HUES48 (cell line): ENCODE data around the gene SMNDC1.
"Not testable (repeated sequence)": the region's sequence is repeated elsewhere in the genome, so short reads cannot be mapped to it uniquely, and the experiment has no call there.

ENCODE experiments used
- H3K27ac ChIP-seq: one replicate; pipeline ENCODE4 v1.7.0; 2013; ENCODE audit warnings: low read depth, low read length, inconsistent platforms
- H3K27me3 ChIP-seq: 2 replicates; pipeline ENCODE4 v1.6.1; 2013; ENCODE audit warnings: mild to moderate bottlenecking, low read length; ENCODE audit not compliant: control insufficient read depth, insufficient read depth
- H3K36me3 ChIP-seq: 2 replicates; pipeline ENCODE4 v1.6.1; 2013; ENCODE audit warnings: low read length; ENCODE audit not compliant: control insufficient read depth, insufficient read depth
- H3K4me1 ChIP-seq: 2 replicates; pipeline ENCODE4 v1.6.1; 2013; ENCODE audit warnings: mild to moderate bottlenecking, low read length; ENCODE audit not compliant: control insufficient read depth, insufficient read depth
- H3K4me3 ChIP-seq: 2 replicates; pipeline ENCODE4 v1.5.1; 2013; ENCODE audit warnings: mild to moderate bottlenecking, low read depth, low read length
- H3K9ac ChIP-seq: 2 replicates; pipeline ENCODE4 v1.6.1; 2013; ENCODE audit warnings: mild to moderate bottlenecking, low read depth, low read length, moderate library complexity
- H3K9me3 ChIP-seq: 2 replicates; pipeline ENCODE4 v1.6.1; 2013; ENCODE audit warnings: low read length; ENCODE audit not compliant: control insufficient read depth, insufficient read depth

Gene SMNDC1

DNA sequence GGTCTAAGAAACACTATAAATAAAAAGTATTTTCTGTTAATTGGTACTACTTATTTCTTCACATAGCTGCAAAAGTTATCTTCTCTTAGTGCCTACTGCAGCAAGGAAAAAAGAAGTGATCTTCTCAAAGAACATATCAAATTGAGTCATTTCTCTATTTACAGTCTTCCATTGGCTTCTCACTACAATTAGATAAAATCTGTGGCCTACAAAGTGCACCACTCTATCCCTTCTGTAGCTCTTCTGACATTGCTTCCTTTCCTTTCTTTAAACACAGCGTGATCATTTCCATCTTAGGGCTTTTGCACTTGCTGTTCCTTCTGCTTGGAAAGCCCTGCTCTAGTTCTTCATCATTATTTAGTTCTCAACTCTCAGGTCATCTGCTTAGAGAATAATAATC lies 52.6 kb downstream of the SMNDC1 start:
- Histone ChIP-seq H3K9ac (no peak overlapping the region), H3K36me3 (no peaks in the 10 kb centered on the region), H3K4me3 (no peak overlapping the region), H3K4me1 (no peaks in the 10 kb centered on the region), H3K27me3 (no peaks in the 10 kb centered on the region), H3K27ac (no peak overlapping the region), H3K9me3 (peaks cover 5% of the 10 kb centered on the region; the same call in 1 of the 2 replicates)

GRCh38 chr10:110251392-110251791 lies 53.3 kb downstream of the SMNDC1 start:
- not testable (repeated sequence) for H3K9ac ChIP-seq, H3K4me3 ChIP-seq, H3K36me3 ChIP-seq, H3K27me3 ChIP-seq, H3K4me1 ChIP-seq, H3K27ac ChIP-seq, H3K9me3 ChIP-seq

- not testable (repeated sequence) for H3K27me3 ChIP-seq, H3K4me1 ChIP-seq, H3K27ac ChIP-seq, H3K36me3 ChIP-seq, H3K9me3 ChIP-seq, H3K4me3 ChIP-seq, H3K9ac ChIP-seq
Observed at GRCh38 chr10:110249489-110249888, 55.2 kb downstream of the SMNDC1 start.

DNA sequence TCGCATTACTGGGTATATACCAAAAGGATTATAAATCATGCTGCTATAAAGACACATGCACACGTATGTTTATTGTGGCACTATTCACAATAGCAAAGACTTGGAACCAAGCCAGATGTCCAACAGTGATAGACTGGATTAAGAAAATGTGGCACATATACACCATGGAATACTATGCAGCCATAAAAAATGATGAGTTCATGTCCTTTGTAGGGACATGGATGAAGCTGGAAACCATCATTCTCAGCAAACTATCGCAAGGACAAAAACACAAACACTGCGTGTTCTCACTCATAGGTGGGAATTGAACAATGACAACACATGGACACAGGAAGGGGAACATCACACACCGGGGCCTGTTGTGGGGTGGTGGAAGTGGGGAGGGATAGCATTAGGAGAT lies 56.9 kb downstream of the SMNDC1 start:
- not testable (repeated sequence) for H3K27ac ChIP-seq, H3K27me3 ChIP-seq, H3K9ac ChIP-seq, H3K36me3 ChIP-seq, H3K9me3 ChIP-seq, H3K4me3 ChIP-seq
- H3K4me1 ChIP-seq: peaks cover 17% of the 10 kb centered on the region; the same call in 1 of the 2 replicates

GRCh38 chr10:110244550-110244949 lies 60.2 kb downstream of the SMNDC1 start:
- H3K4me1 ChIP-seq: peaks cover 21% of the 10 kb centered on the region; the same call in 1 of the 2 replicates
- H3K9me3 ChIP-seq: no peaks in the 10 kb centered on the region
- H3K4me3 ChIP-seq: no peak overlapping the region
- H3K9ac ChIP-seq: no peak overlapping the region
- H3K36me3 ChIP-seq: no peaks in the 10 kb centered on the region
- no peak overlapping the region for H3K27ac ChIP-seq
- H3K27me3 ChIP-seq: no peaks in the 10 kb centered on the region

GRCh38 chr10:110242511-110242910 lies 62.2 kb downstream of the SMNDC1 start:
- no peaks in the 10 kb centered on the region for H3K27me3 ChIP-seq
- peaks cover 21% of the 10 kb centered on the region; the same call in 1 of the 2 replicates for H3K4me1 ChIP-seq
- H3K9ac ChIP-seq: no peak overlapping the region
- no peaks in the 10 kb centered on the region for H3K9me3 ChIP-seq
- no peaks in the 10 kb centered on the region for H3K36me3 ChIP-seq
- no peak overlapping the region for H3K4me3 ChIP-seq
- no peak overlapping the region for H3K27ac ChIP-seq

- H3K27me3 ChIP-seq: no peaks in the 10 kb centered on the region
- no peaks in the 10 kb centered on the region for H3K36me3 ChIP-seq
- H3K4me3 ChIP-seq: no peak overlapping the region
- H3K9ac ChIP-seq: no peak overlapping the region
- no peaks in the 10 kb centered on the region for H3K9me3 ChIP-seq
- H3K4me1 ChIP-seq: peaks cover 21% of the 10 kb centered on the region; the same call in 1 of the 2 replicates
- H3K27ac ChIP-seq: no peak overlapping the region
Observed at GRCh38 chr10:110241841-110242240, 62.9 kb downstream of the SMNDC1 start.

- Histone ChIP-seq H3K4me3 (no peak overlapping the region), H3K9me3 (no peaks in the 10 kb centered on the region), H3K9ac (no peak overlapping the region), H3K27ac (no peak overlapping the region), H3K4me1 (peaks cover 21% of the 10 kb centered on the region; the same call in 1 of the 2 replicates), H3K36me3 (no peaks in the 10 kb centered on the region), H3K27me3 (no peaks in the 10 kb centered on the region)
Observed at GRCh38 chr10:110241407-110241806, 63.3 kb downstream of the SMNDC1 start.
